Suprapubic skin (tissue), 4 donors: ENCODE results near the gene CRACDL. TPM values are rescaled to one million over a fixed set of nuclear protein-coding genes. Genes with fewer than 3 reads are reported as not detected.
A peak's percentile ranks its signal among the peaks of the same experiment; 100 is the strongest.

ENCODE experiments used
- DNase-seq, 2 donors: peaks; one replicate each; pipeline ENCODE4 v3.0.0-alpha.2; 2019; ENCODE audit warnings: low spot score in 2 of 2
- H3K27ac ChIP-seq: fragments of 200-600 bp; sonication (generic); one replicate; pipeline ENCODE4 v1.5.1; 2019
- H3K27me3 ChIP-seq: fragments of 200-600 bp; sonication (generic); one replicate; pipeline ENCODE4 v1.5.1; 2019
- H3K36me3 ChIP-seq: fragments of 200-600 bp; sonication (generic); one replicate; pipeline ENCODE4 v1.5.1; 2019
- H3K4me1 ChIP-seq: fragments of 200-600 bp; sonication (generic); one replicate; pipeline ENCODE4 v1.5.1; 2019
- H3K4me3 ChIP-seq: fragments of 200-600 bp; sonication (generic); one replicate; pipeline ENCODE4 v1.5.1; 2019; ENCODE audit warnings: mild to moderate bottlenecking
- H3K9me3 ChIP-seq: fragments of 200-600 bp; sonication (generic); one replicate; pipeline ENCODE4 v1.5.1; 2019
- CTCF ChIP-seq, 2 donors: fragments of 200-600 bp in 1 of 2; fragments of 450-650 bp in 1 of 2; sonication (generic) in 1 of 2; IDR thresholded peaks; one replicate each; pipeline ENCODE4 v1.5.1; 2016 to 2019; ENCODE audit warnings: antibody characterized with exemption in 2 of 2, mild to moderate bottlenecking in 1 of 2, moderate library complexity in 1 of 2
- EP300 ChIP-seq: sonication (generic); formaldehyde crosslinking; IDR thresholded peaks from one replicate; pipeline ENCODE4 v1.6.1; 2017; ENCODE audit warnings: antibody characterized with exemption
- POLR2A ChIP-seq, 2 donors: fragments of 450-650 bp; IDR thresholded peaks; one replicate each; pipeline ENCODE4 v1.6.1; 2017; ENCODE audit warnings: antibody characterized with exemption in 2 of 2, mild to moderate bottlenecking in 2 of 2, moderate library complexity in 2 of 2
- POLR2AphosphoS5 ChIP-seq, 3 donors: sonication (generic); formaldehyde crosslinking; IDR thresholded peaks; one replicate each; pipeline ENCODE4 v1.6.1; 2017; ENCODE audit warnings: antibody characterized with exemption in 3 of 3
- WGBS: methylation state at CpG from one replicate; pipeline ENCODE4 v1.1.5; 2018; 5-methylcytosine and 5-hydroxymethylcytosine counted together
- total RNA-seq, 4 donors: library from RNA; depleted of rRNA; stranded (reverse); fragments of >200 nt; gene quantifications; one replicate each; pipeline ENCODE4 v1.1.0, GENCODE V29; 2016

Gene CRACDL
- total RNA-seq, 4 donors from 2014 or later = 5.2 to 13.0 (median 11.3) TPM

GRCh38 chr2:98763209-98763951 is 172.6 kb downstream of the CRACDL start:
- DNase-seq = no peak
- Histone ChIP-seq H3K27me3 (no peaks in the 10 kb centered on the region), H3K4me3 (no peak overlapping the region), H3K4me1 (peaks cover 19% of the 10 kb centered on the region), H3K27ac (no peak overlapping the region), H3K9me3 (no peaks in the 10 kb centered on the region), H3K36me3 (no peaks in the 10 kb centered on the region)
- WGBS = 73% methylated on average over 6 of the region's 6 CpGs
- no peak for TF ChIP-seq CTCF (IDR thresholded peaks at IDR 0.05)
- TF ChIP-seq POLR2A (IDR thresholded peaks at IDR 0.05) = no peak
- TF ChIP-seq POLR2AphosphoS5 (IDR thresholded peaks at IDR 0.05) = no peak
- no peak for TF ChIP-seq EP300

GRCh38 chr2:98761909-98762308 is 174.1 kb downstream of the CRACDL start:
- no peak for DNase-seq
- Histone ChIP-seq H3K4me3 (no peak overlapping the region), H3K4me1 (peaks cover 29% of the 10 kb centered on the region), H3K27me3 (no peaks in the 10 kb centered on the region), H3K36me3 (no peaks in the 10 kb centered on the region), H3K9me3 (no peaks in the 10 kb centered on the region), H3K27ac (no peak overlapping the region)
- TF ChIP-seq CTCF (IDR thresholded peaks at IDR 0.05) (no peak), POLR2A (IDR thresholded peaks at IDR 0.05) (no peak), EP300 (no peak), POLR2AphosphoS5 (IDR thresholded peaks at IDR 0.05) (no peak)
- 87% methylated on average over 6 of the region's 6 CpGs for WGBS

- 61% methylated on average over 9 of the region's 9 CpGs for WGBS
- H3K9me3 ChIP-seq = no peaks in the 10 kb centered on the region
- no peak overlapping the region for H3K4me3 ChIP-seq
- no peak for DNase-seq
- peaks cover 29% of the 10 kb centered on the region for H3K4me1 ChIP-seq
- H3K27ac ChIP-seq = peak overlapping the region; percentile 9
- no peaks in the 10 kb centered on the region for H3K36me3 ChIP-seq
- H3K27me3 ChIP-seq = no peaks in the 10 kb centered on the region
- TF ChIP-seq EP300 = no peak
- TF ChIP-seq POLR2AphosphoS5 (IDR thresholded peaks at IDR 0.05) = no peak
- TF ChIP-seq POLR2A (IDR thresholded peaks at IDR 0.05) = no peak
- TF ChIP-seq CTCF (IDR thresholded peaks at IDR 0.05) = no peak
These were observed 174.7 kb downstream of the CRACDL start for GRCh38 chr2:98761267-98761781.

- H3K9me3 ChIP-seq = no peaks in the 10 kb centered on the region
- no peak overlapping the region for H3K27ac ChIP-seq
- no peaks in the 10 kb centered on the region for H3K27me3 ChIP-seq
- H3K4me1 ChIP-seq = peaks cover 29% of the 10 kb centered on the region
- H3K4me3 ChIP-seq = no peak overlapping the region
- WGBS = 82% methylated on average over 5 of the region's 6 CpGs
- TF ChIP-seq POLR2A (IDR thresholded peaks at IDR 0.05) (no peak), EP300 (no peak), POLR2AphosphoS5 (IDR thresholded peaks at IDR 0.05) (no peak), CTCF (IDR thresholded peaks at IDR 0.05) (no peak)
- no peak for DNase-seq
- H3K36me3 ChIP-seq = no peaks in the 10 kb centered on the region
These were observed 176.0 kb downstream of the CRACDL start for GRCh38 chr2:98759827-98760625.

- Histone ChIP-seq H3K9me3 (no peaks in the 10 kb centered on the region), H3K27me3 (no peaks in the 10 kb centered on the region), H3K4me3 (no peak overlapping the region), H3K4me1 (peaks cover 29% of the 10 kb centered on the region), H3K36me3 (no peaks in the 10 kb centered on the region), H3K27ac (no peak overlapping the region)
- DNase-seq = no peak
- TF ChIP-seq POLR2AphosphoS5 (IDR thresholded peaks at IDR 0.05) = no peak
- no peak for TF ChIP-seq CTCF (IDR thresholded peaks at IDR 0.05)
- TF ChIP-seq EP300 = no peak
- TF ChIP-seq POLR2A (IDR thresholded peaks at IDR 0.05) = no peak
- 56% methylated on average over 2 of the region's 2 CpGs for WGBS
These were observed 176.7 kb downstream of the CRACDL start for GRCh38 chr2:98759338-98759737.
